Tibial artery (tissue), 4 donors: ENCODE data around the gene SKIC2.

Source experiments
- DNase-seq, 2 donors: peaks; one replicate each; pipeline ENCODE4 v3.0.0-alpha.2; 2019
- H3K27ac ChIP-seq, 2 donors: fragments of 200-600 bp; sonication (generic) in 1 of 2; 1 replicate in 1 of 2; 2 replicates in 1 of 2; pipeline ENCODE4 v1.5.1; 2018 to 2019; ENCODE audit warnings: mild to moderate bottlenecking in 1 of 2
- H3K27me3 ChIP-seq, 2 donors: fragments of 200-600 bp; sonication (generic) in 1 of 2; one replicate each; pipeline versions ENCODE4 v1.5.1 to v1.6.0; 2016 to 2019
- H3K36me3 ChIP-seq, 3 donors: fragments of 200-600 bp; sonication (generic) in 2 of 3; one replicate each; pipeline ENCODE4 v1.5.1; 2016 to 2019; ENCODE audit warnings: mild to moderate bottlenecking in 2 of 3
- H3K4me1 ChIP-seq, 4 donors: fragments of 200-600 bp; sonication (generic) in 2 of 4; 1 replicate in 3 of 4; 2 replicates in 1 of 4; pipeline ENCODE4 v1.5.1; 2016 to 2019
- H3K4me3 ChIP-seq, 2 donors: fragments of 200-600 bp; sonication (generic) in 1 of 2; 1 replicate in 1 of 2; 2 replicates in 1 of 2; pipeline ENCODE4 v1.5.1; 2018 to 2019; ENCODE audit warnings: mild to moderate bottlenecking in 2 of 2
- H3K9me3 ChIP-seq, 3 donors: fragments of 200-600 bp; sonication (generic) in 1 of 3; one replicate each; pipeline ENCODE4 v1.5.1; 2016 to 2019
- intact Hi-C: fragments of 100-400 bp; cut with DNase I; formaldehyde crosslinking; loops from one replicate; pipeline ENCODE4 v1.15.0; 2023; ENCODE audit warnings: low total_unique reads
- TF ChIP-seq, protein P1 (sequence below), 2 experiments: fragments of 200-600 bp in 1 of 2; fragments of 450-650 bp in 1 of 2; IDR thresholded peaks; one replicate each; pipeline ENCODE4 v1.5.1; 2017 to 2019; ENCODE audit warnings: antibody characterized with exemption in 2 of 2, mild to moderate bottlenecking in 1 of 2, moderate library complexity in 1 of 2

The SKIC2 gene

GRCh38 chr6:31946370-31946885 lies 12.5 kb upstream of the SKIC2 start:
- Histone ChIP-seq H3K4me1 (peaks cover 0 to 27% (median 21%) of the 10 kb centered on the region in 4 donors), H3K27me3 (no peaks in the 10 kb centered on the region)
- intact Hi-C loops = no loop called here

GRCh38 chr6:31947070-31947675 lies 11.8 kb upstream of the SKIC2 start:
- intact Hi-C loops = no loop called here
- TF ChIP-seq, protein P1, sequence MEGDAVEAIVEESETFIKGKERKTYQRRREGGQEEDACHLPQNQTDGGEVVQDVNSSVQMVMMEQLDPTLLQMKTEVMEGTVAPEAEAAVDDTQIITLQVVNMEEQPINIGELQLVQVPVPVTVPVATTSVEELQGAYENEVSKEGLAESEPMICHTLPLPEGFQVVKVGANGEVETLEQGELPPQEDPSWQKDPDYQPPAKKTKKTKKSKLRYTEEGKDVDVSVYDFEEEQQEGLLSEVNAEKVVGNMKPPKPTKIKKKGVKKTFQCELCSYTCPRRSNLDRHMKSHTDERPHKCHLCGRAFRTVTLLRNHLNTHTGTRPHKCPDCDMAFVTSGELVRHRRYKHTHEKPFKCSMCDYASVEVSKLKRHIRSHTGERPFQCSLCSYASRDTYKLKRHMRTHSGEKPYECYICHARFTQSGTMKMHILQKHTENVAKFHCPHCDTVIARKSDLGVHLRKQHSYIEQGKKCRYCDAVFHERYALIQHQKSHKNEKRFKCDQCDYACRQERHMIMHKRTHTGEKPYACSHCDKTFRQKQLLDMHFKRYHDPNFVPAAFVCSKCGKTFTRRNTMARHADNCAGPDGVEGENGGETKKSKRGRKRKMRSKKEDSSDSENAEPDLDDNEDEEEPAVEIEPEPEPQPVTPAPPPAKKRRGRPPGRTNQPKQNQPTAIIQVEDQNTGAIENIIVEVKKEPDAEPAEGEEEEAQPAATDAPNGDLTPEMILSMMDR (IDR thresholded peaks at IDR 0.05) = no peak
- H3K27ac ChIP-seq = no peak overlapping the region
- H3K4me1 ChIP-seq = peaks cover 0 to 27% (median 21%) of the 10 kb centered on the region in 4 donors
- no peak overlapping the region for H3K4me3 ChIP-seq
- H3K27me3 ChIP-seq = no peaks in the 10 kb centered on the region
- no peak for DNase-seq
- peaks cover 6 to 18% (median 7%) of the 10 kb centered on the region in 3 donors for H3K36me3 ChIP-seq
- no peaks in the 10 kb centered on the region for H3K9me3 ChIP-seq

More at GRCh38 chr6:31946370-31946885, 12.5 kb upstream of the SKIC2 start:
- peak overlapping the region; percentile 36 to 52 for H3K4me3 ChIP-seq
- H3K27ac ChIP-seq = peak overlapping the region; percentile 90 to 92
- no peak for DNase-seq
- TF ChIP-seq, protein P1 (IDR thresholded peaks at IDR 0.05) = no peak
- no peaks in the 10 kb centered on the region for H3K9me3 ChIP-seq
- H3K36me3 ChIP-seq = peaks cover 0 to 11% (median 2%) of the 10 kb centered on the region in 3 donors

- Histone ChIP-seq H3K27me3 (no peaks in the 10 kb centered on the region), H3K9me3 (no peaks in the 10 kb centered on the region), H3K4me1 (peaks cover 0 to 27% (median 21%) of the 10 kb centered on the region in 4 donors), H3K4me3 (no peak overlapping the region), H3K27ac (no peak overlapping the region), H3K36me3 (peaks cover 8 to 25% (median 13%) of the 10 kb centered on the region in 3 donors)
- DNase-seq = no peak
- intact Hi-C loops = no loop called here
- TF ChIP-seq, protein P1 (IDR thresholded peaks at IDR 0.05) = no peak
Observed at GRCh38 chr6:31947864-31948263, 11.1 kb upstream of the SKIC2 start.

GRCh38 chr6:31948306-31948705 lies 10.7 kb upstream of the SKIC2 start:
- peaks cover 0 to 27% (median 21%) of the 10 kb centered on the region in 4 donors for H3K4me1 ChIP-seq
- no peaks in the 10 kb centered on the region for H3K9me3 ChIP-seq
- DNase-seq = no peak
- intact Hi-C loops = no loop called here
- H3K36me3 ChIP-seq = peaks cover 12 to 29% (median 17%) of the 10 kb centered on the region in 3 donors
- H3K27ac ChIP-seq = no peak overlapping the region
- no peak overlapping the region for H3K4me3 ChIP-seq
- TF ChIP-seq, protein P1 (IDR thresholded peaks at IDR 0.05) = no peak
- H3K27me3 ChIP-seq = no peaks in the 10 kb centered on the region

DNA sequence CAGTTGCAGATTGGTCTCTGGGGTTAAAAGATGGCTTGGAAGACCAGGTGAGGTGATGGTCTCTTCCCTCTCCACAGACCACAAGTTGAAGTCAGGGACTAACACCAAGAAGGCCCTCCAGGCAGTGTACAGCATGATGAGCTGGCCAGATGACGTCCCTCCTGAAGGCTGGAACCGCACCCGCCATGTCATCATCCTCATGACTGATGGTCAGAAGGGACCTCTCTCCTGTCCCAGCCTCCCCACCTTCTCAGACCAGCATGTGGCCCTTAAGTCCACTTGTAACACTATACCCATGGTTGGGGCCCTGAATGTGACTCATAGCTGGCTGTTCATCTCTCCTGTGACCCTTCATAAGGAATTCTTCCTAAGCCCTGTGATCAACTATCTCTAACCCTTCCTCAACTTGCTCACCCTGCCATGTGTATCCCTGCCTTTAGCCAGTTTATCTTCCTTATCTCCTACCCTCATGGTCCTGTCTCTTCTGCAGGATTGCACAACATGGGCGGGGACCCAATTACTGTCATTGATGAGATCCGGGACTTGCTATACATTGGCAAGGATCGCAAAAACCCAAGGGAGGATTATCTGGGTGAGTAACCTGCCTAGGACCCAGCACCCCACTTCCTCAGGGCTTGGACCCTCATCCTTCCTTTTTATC lies 10.1 kb upstream of the SKIC2 start:
- H3K9me3 ChIP-seq = no peaks in the 10 kb centered on the region
- no peak for DNase-seq
- no peaks in the 10 kb centered on the region for H3K27me3 ChIP-seq
- H3K4me3 ChIP-seq = no peak overlapping the region
- H3K36me3 ChIP-seq = peaks cover 18 to 35% (median 23%) of the 10 kb centered on the region in 3 donors
- intact Hi-C loops = no loop called here
- H3K4me1 ChIP-seq = peaks cover 0 to 27% (median 21%) of the 10 kb centered on the region in 4 donors
- no peak overlapping the region for H3K27ac ChIP-seq
- TF ChIP-seq, protein P1 (IDR thresholded peaks at IDR 0.05) = no peak
